ENCODE data around the gene AP1S1.
"Not testable (repeated sequence)": the region's sequence is repeated elsewhere in the genome, so short reads cannot be mapped to it uniquely, and the experiment has no call there.

The AP1S1 gene

GRCh38 chr7:101123703-101124068, 30.6 kb upstream of the AP1S1 start:
- no peak overlapping the region for H3K27ac ChIP-seq (ENCODE audit: insufficient read depth, low read depth, low read length, poor library complexity, severe bottlenecking)
- H3K9me3 ChIP-seq (ENCODE audit: control insufficient read depth, low read length): no peaks in the 10 kb centered on the region
- WGBS, 2 experiments: 86 to 88% methylated on average over 3 of the region's 3 CpGs
- H3K36me3 ChIP-seq (ENCODE audit: control insufficient read depth, insufficient read depth, low read length): no peaks in the 10 kb centered on the region
- H3K4me1 ChIP-seq (ENCODE audit: control insufficient read depth, insufficient read depth, low read length): peaks cover 16% of the 10 kb centered on the region
- H3K27me3 ChIP-seq (ENCODE audit: control insufficient read depth, insufficient read depth, low read length, poor library complexity, severe bottlenecking): peaks cover 9% of the 10 kb centered on the region
- no peak overlapping the region for H3K4me3 ChIP-seq (ENCODE audit: insufficient read depth, low read depth, low read length)

DNA sequence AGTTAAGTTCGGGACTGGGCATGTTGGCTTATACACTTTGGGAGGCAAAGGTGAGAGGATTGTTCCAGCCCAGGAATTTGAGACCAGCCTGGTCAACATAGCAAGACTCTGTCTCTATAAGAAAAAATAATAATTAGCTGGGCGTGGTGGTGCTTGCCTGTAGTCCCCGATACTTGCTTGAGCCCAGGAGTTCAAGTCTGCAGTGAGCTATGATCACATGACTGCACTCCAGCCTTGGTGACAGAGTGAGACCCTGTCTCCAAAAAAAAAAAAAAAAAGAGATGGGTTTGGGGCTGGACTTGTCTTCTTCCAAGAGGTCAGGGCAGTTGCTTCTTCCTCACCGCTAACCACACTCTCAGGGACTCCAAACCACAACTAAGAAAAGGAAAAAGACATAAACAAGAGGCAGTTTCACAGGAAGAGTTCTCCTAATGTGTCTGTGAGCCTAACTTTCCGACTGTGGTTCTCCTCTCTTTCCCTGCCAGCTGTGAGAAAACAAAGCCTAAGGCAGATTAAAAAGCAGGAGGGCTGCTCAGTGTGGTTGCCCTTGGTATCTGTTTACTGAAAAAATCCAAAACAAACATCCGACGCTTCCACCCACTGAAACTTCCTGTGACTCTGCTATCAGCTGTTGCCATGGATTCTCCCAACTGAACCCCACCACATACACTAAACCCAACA, 29.8 kb upstream of the AP1S1 start:
- peaks cover 16% of the 10 kb centered on the region for H3K4me1 ChIP-seq (ENCODE audit: control insufficient read depth, insufficient read depth, low read length)

GRCh38 chr7:101125989-101126650, 28.2 kb upstream of the AP1S1 start:
- no peak overlapping the region for H3K4me3 ChIP-seq (ENCODE audit: insufficient read depth, low read depth, low read length)
- 77 to 81% methylated on average over 15 of the region's 15 CpGs for WGBS, 2 experiments
- H3K4me1 ChIP-seq (ENCODE audit: control insufficient read depth, insufficient read depth, low read length): peaks cover 16% of the 10 kb centered on the region
- H3K9me3 ChIP-seq (ENCODE audit: control insufficient read depth, low read length): no peaks in the 10 kb centered on the region
- peaks cover 9% of the 10 kb centered on the region for H3K27me3 ChIP-seq (ENCODE audit: control insufficient read depth, insufficient read depth, low read length, poor library complexity, severe bottlenecking)
- H3K27ac ChIP-seq (ENCODE audit: insufficient read depth, low read depth, low read length, poor library complexity, severe bottlenecking): no peak overlapping the region
- H3K36me3 ChIP-seq (ENCODE audit: control insufficient read depth, insufficient read depth, low read length): no peaks in the 10 kb centered on the region

More for the DNA sequence above, 29.8 kb upstream of the AP1S1 start:
- H3K27me3 ChIP-seq (ENCODE audit: control insufficient read depth, insufficient read depth, low read length, poor library complexity, severe bottlenecking): peaks cover 9% of the 10 kb centered on the region
- H3K27ac ChIP-seq (ENCODE audit: insufficient read depth, low read depth, low read length, poor library complexity, severe bottlenecking): peak overlapping the region; percentile 16
- no peaks in the 10 kb centered on the region for H3K36me3 ChIP-seq (ENCODE audit: control insufficient read depth, insufficient read depth, low read length)
- H3K9me3 ChIP-seq (ENCODE audit: control insufficient read depth, low read length): no peaks in the 10 kb centered on the region
- H3K4me3 ChIP-seq (ENCODE audit: insufficient read depth, low read depth, low read length): no peak overlapping the region
- WGBS, 2 experiments: 78% methylated on average over 7 of the region's 7 CpGs

DNA sequence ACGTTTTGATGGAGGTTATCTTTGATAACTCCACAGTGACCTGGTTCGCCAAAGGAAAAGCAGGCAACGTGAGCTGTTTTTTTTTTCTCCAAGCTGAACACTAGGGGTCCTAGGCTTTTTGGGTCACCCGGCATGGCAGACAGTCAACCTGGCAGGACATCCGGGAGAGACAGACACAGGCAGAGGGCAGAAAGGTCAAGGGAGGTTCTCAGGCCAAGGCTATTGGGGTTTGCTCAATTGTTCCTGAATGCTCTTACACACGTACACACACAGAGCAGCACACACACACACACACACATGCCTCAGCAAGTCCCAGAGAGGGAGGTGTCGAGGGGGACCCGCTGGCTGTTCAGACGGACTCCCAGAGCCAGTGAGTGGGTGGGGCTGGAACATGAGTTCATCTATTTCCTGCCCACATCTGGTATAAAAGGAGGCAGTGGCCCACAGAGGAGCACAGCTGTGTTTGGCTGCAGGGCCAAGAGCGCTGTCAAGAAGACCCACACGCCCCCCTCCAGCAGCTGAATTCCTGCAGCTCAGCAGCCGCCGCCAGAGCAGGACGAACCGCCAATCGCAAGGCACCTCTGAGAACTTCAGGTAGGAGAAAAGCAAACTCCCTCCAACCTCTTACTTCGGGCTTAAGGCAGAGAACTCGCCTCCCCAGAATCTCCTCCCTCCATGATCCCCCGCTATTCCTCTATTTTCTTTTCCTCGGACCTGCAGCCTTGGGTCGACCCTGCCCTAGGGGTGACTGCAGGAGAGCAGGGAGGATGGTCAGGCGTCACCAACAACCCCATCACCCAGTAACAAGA, 27.4 kb upstream of the AP1S1 start, which contains the start of gene SERPINE1:
SERPINE1 (plus strand) TSS at position 454 of the 809 bp plus-strand sequence. CDS start 1,290 bp downstream, outside the sequence.
- Histone ChIP-seq H3K27me3 (ENCODE audit: control insufficient read depth, insufficient read depth, low read length, poor library complexity, severe bottlenecking) (peaks cover 9% of the 10 kb centered on the region), H3K27ac (ENCODE audit: insufficient read depth, low read depth, low read length, poor library complexity, severe bottlenecking) (no peak within 1 kb of the TSS), H3K36me3 (ENCODE audit: control insufficient read depth, insufficient read depth, low read length) (no peaks in the 10 kb centered on the region), H3K9me3 (ENCODE audit: control insufficient read depth, low read length) (no peaks in the 10 kb centered on the region), H3K4me3 (ENCODE audit: insufficient read depth, low read depth, low read length) (no peak within 1 kb of the TSS), H3K4me1 (ENCODE audit: control insufficient read depth, insufficient read depth, low read length) (peaks cover 16% of the 10 kb centered on the region)
- WGBS, 2 experiments: 13 to 17% methylated on average over 22 of the region's 22 CpGs

GRCh38 chr7:101127460-101128039, 26.7 kb upstream of the AP1S1 start:
- Histone ChIP-seq H3K27ac (ENCODE audit: insufficient read depth, low read depth, low read length, poor library complexity, severe bottlenecking) (no peak overlapping the region), H3K4me3 (ENCODE audit: insufficient read depth, low read depth, low read length) (no peak overlapping the region), H3K9me3 (ENCODE audit: control insufficient read depth, low read length) (no peaks in the 10 kb centered on the region), H3K4me1 (ENCODE audit: control insufficient read depth, insufficient read depth, low read length) (peaks cover 12% of the 10 kb centered on the region), H3K27me3 (ENCODE audit: control insufficient read depth, insufficient read depth, low read length, poor library complexity, severe bottlenecking) (peaks cover 9% of the 10 kb centered on the region), H3K36me3 (ENCODE audit: control insufficient read depth, insufficient read depth, low read length) (no peaks in the 10 kb centered on the region)
- 75% methylated on average over 3 of the region's 3 CpGs for WGBS, 2 experiments

GRCh38 chr7:101128040-101128834, 26.0 kb upstream of the AP1S1 start:
- no peak overlapping the region for H3K4me3 ChIP-seq (ENCODE audit: insufficient read depth, low read depth, low read length)
- H3K27me3 ChIP-seq (ENCODE audit: control insufficient read depth, insufficient read depth, low read length, poor library complexity, severe bottlenecking): peaks cover 9% of the 10 kb centered on the region
- no peaks in the 10 kb centered on the region for H3K36me3 ChIP-seq (ENCODE audit: control insufficient read depth, insufficient read depth, low read length)
- WGBS, 2 experiments: 85 to 87% methylated on average over 14 of the region's 14 CpGs
- no peak overlapping the region for H3K27ac ChIP-seq (ENCODE audit: insufficient read depth, low read depth, low read length, poor library complexity, severe bottlenecking)
- peaks cover 12% of the 10 kb centered on the region for H3K4me1 ChIP-seq (ENCODE audit: control insufficient read depth, insufficient read depth, low read length)
- no peaks in the 10 kb centered on the region for H3K9me3 ChIP-seq (ENCODE audit: control insufficient read depth, low read length)

- H3K36me3 ChIP-seq (ENCODE audit: control insufficient read depth, insufficient read depth, low read length): no peaks in the 10 kb centered on the region
- H3K4me3 ChIP-seq (ENCODE audit: insufficient read depth, low read depth, low read length): no peak overlapping the region
- WGBS, 2 experiments: 86 to 87% methylated on average over 1 of the region's 3 CpGs
- H3K4me1 ChIP-seq (ENCODE audit: control insufficient read depth, insufficient read depth, low read length): peaks cover 18% of the 10 kb centered on the region
- H3K27me3 ChIP-seq (ENCODE audit: control insufficient read depth, insufficient read depth, low read length, poor library complexity, severe bottlenecking): peaks cover 9% of the 10 kb centered on the region
- no peak overlapping the region for H3K27ac ChIP-seq (ENCODE audit: insufficient read depth, low read depth, low read length, poor library complexity, severe bottlenecking)
- H3K9me3 ChIP-seq (ENCODE audit: control insufficient read depth, low read length): no peaks in the 10 kb centered on the region
These were observed 24.6 kb upstream of the AP1S1 start for GRCh38 chr7:101129603-101130117.

DNA sequence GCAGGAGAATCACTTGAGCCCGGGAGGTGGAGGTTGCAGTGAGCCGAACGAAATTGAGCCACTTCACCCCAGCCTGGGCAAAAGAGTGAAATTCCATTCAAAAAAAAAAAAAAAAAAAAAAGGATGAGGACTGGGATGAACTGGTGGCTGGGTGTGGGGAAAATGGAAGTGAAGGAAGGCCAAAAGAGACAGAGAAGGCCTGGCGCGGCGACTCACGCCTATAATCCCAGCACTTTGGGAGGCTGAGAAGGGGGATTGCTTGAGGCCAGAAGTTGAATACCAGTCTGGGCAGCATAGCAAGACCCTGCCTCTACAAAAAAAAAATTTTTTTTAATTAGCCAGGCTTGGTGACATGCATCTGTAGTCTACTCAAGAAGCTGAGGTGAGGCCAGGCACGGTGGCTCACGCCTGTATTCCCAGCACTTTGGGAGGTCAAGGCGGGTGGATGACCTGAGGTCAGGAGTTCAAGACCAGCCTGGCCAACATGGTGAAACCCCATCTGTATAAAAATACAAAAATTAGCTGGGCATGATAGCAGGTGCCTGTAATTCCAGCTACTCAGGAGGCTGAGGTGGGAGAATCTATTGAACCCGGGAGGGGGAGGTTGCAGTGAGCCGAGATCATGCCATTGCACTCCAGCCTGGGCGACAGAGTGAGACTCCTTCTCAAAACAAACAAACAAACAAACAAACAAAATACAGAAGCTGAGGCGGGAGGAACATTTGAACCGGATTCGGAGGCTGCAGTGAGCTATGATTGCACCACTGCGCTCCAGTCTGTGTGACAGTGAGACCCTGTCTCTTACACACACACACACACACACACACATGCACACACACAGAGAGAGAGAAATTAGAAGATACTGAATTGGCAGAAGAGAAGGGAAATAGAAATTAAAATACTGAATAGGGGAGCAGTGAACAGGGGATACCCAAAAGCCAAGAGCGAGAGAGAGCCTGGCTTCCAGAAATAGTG, 21.4 kb upstream of the AP1S1 start:
- H3K9me3 ChIP-seq (ENCODE audit: control insufficient read depth, low read length); H3K4me3 ChIP-seq (ENCODE audit: insufficient read depth, low read depth, low read length); H3K4me1 ChIP-seq (ENCODE audit: control insufficient read depth, insufficient read depth, low read length); H3K27ac ChIP-seq (ENCODE audit: insufficient read depth, low read depth, low read length, poor library complexity, severe bottlenecking); H3K36me3 ChIP-seq (ENCODE audit: control insufficient read depth, insufficient read depth, low read length): not testable (repeated sequence)
- peaks cover 13% of the 10 kb centered on the region for H3K27me3 ChIP-seq (ENCODE audit: control insufficient read depth, insufficient read depth, low read length, poor library complexity, severe bottlenecking)
- WGBS, 2 experiments: 87 to 93% methylated on average over 17 of the region's 18 CpGs
